HepG2 (cell line): ENCODE measurements around the gene SFTA2. TPM values are rescaled to one million over a fixed set of nuclear protein-coding genes. Genes with fewer than 3 reads are reported as not detected.

Source experiments
- ATAC-seq: fragments of 200-7000 bp; cut with Tn5 transposase; 3 replicates; pipeline ENCODE4 v1.9.1; 2020; ENCODE audit warnings: mild to moderate bottlenecking, moderate library complexity
- BruUV-seq: library from RNA; stranded (reverse); fragments of 400-500 nt; replicated peaks from 2 replicates; lab custom pipeline; 2021; lab: Mats Ljungman, UMichigan
- CTCF ChIA-PET: fragments of 300-600 bp; formaldehyde crosslinking; extraction: SDS; loops from one replicate; lab custom pipeline; 2021; ENCODE audit warnings: low total read pairs, inconsistent platforms, low intra/inter-chr PET ratio; lab: Yijun Ruan, JAX
- POLR2A ChIA-PET: fragments of 350-600 bp; sonication (Branson Sonifier 250); formaldehyde crosslinking; loops from one replicate; lab custom pipeline; 2020; ENCODE audit warnings: antibody characterized with exemption, inconsistent platforms; lab: Yijun Ruan, JAX
- DNase-seq: peaks from one replicate; pipeline ENCODE4 v3.0.0-alpha.2; 2015; ENCODE audit warnings: low spot score
- FAIRE-seq: peaks from 3 replicates; lab custom pipeline; 2011; peaks lifted over from hg19 to GRCh38; lab: Jason Lieb, UNC
- H2AFZ ChIP-seq: one replicate; pipeline ENCODE4 v1.6.1; 2011; ENCODE audit warnings: low read length, inconsistent platforms
- H3K27ac ChIP-seq: fragments of 300-600 bp; 3 replicates; pipeline ENCODE4 v1.8.0; 2011; ENCODE audit warnings: mixed run types, mild to moderate bottlenecking, mixed read lengths, low read length, inconsistent platforms; ENCODE audit not compliant: insufficient read depth; ENCODE audit errors: extremely low read length
- H3K27me3 ChIP-seq, 2 experiments: fragments of 200-600 bp in 1 of 2; 2 replicates in 1 of 2; 3 replicates in 1 of 2; pipeline versions ENCODE4 v1.6.0 to v1.8.0; 2011; ENCODE audit warnings: low read length in 2 of 2, mild to moderate bottlenecking in 2 of 2, moderate library complexity in 2 of 2, inconsistent platforms in 1 of 2; ENCODE audit not compliant: insufficient read depth in 2 of 2, control insufficient read depth in 1 of 2
- H3K36me3 ChIP-seq, 2 experiments: fragments of 200-600 bp in 1 of 2; replicated peaks in 1 of 2; 2 replicates in 1 of 2; 3 replicates in 1 of 2; pipeline versions ENCODE4 v1.5.1 to v1.8.0; 2011; ENCODE audit warnings: low read length in 2 of 2, inconsistent platforms in 1 of 2; ENCODE audit not compliant: insufficient read depth in 2 of 2, control insufficient read depth in 1 of 2
- H3K4me1 ChIP-seq: 2 replicates; pipeline ENCODE4 v1.5.1; 2012; ENCODE audit warnings: low read length, inconsistent platforms; ENCODE audit not compliant: insufficient read depth
- H3K4me2 ChIP-seq: 2 replicates; pipeline ENCODE4 v1.6.0; 2011; ENCODE audit warnings: low read depth, low read length, inconsistent platforms
- H3K4me3 ChIP-seq, 3 experiments: fragments of 200-600 bp in 1 of 3; sonication (generic), shearing (Covaris generic) in 1 of 3; replicated peaks in 1 of 3; 2 replicates each; pipeline ENCODE4 v1.5.1; 2011 to 2016; ENCODE audit warnings: low read length in 3 of 3, inconsistent platforms in 2 of 3, low read depth in 2 of 3, mild to moderate bottlenecking in 2 of 3, control low read depth in 1 of 3, mixed read lengths in 1 of 3; ENCODE audit not compliant: insufficient read depth in 1 of 3
- H3K79me2 ChIP-seq: one replicate; pipeline ENCODE4 v1.6.1; 2011; ENCODE audit warnings: low read length, inconsistent platforms; ENCODE audit not compliant: insufficient read depth
- H3K9ac ChIP-seq: 2 replicates; pipeline ENCODE4 v1.6.0; 2011; ENCODE audit warnings: mild to moderate bottlenecking, low read depth, low read length, inconsistent platforms; ENCODE audit not compliant: insufficient read depth
- H3K9me3 ChIP-seq: 2 replicates; pipeline ENCODE4 v1.5.1; 2012; ENCODE audit warnings: mild to moderate bottlenecking, low read length
- H4K20me1 ChIP-seq: 2 replicates; pipeline ENCODE4 v1.6.0; 2011; ENCODE audit warnings: inconsistent platforms, mild to moderate bottlenecking, low read length, moderate library complexity; ENCODE audit not compliant: insufficient read depth
- CREB1 ChIP-seq, 2 experiments: fragments of 450-650 bp in 1 of 2; IDR thresholded peaks; 2 replicates each; pipeline ENCODE4 v1.6.1; 2016 to 2017; ENCODE audit warnings: control low read depth in 1 of 2, mild to moderate bottlenecking in 1 of 2, missing compliant biosample characterization in 1 of 2, missing genetic modification characterization in 1 of 2
- HNF4A ChIP-seq: sonication (generic); formaldehyde crosslinking; IDR thresholded peaks from 2 replicates; pipeline ENCODE4 v1.4.0; 2020; ENCODE audit warnings: missing genetic modification reagents
- PAWR ChIP-seq: sonication (generic); formaldehyde crosslinking; IDR thresholded peaks from 2 replicates; pipeline ENCODE4 v1.4.0; 2020; ENCODE audit warnings: missing genetic modification reagents, mild to moderate bottlenecking, borderline replicate concordance
- PHB2 ChIP-seq: fragments of 450-650 bp; IDR thresholded peaks from 2 replicates; pipeline ENCODE4 v1.6.1; 2018; ENCODE audit not compliant: partially characterized antibody
- RXRA ChIP-seq: sonication (generic); formaldehyde crosslinking; IDR thresholded peaks from 2 replicates; pipeline ENCODE4 v1.5.1; 2020; ENCODE audit warnings: missing genetic modification reagents
- SMAD3 ChIP-seq: sonication (generic); formaldehyde crosslinking; IDR thresholded peaks from 2 replicates; pipeline ENCODE4 v1.4.0; 2020; ENCODE audit warnings: missing genetic modification reagents
- ZFAT ChIP-seq: sonication (generic); formaldehyde crosslinking; conservative IDR thresholded peaks from 2 replicates; pipeline ENCODE4 v1.8.1; 2023; ENCODE audit warnings: missing genetic modification reagents, inconsistent platforms
- ZSCAN31 ChIP-seq: sonication (generic); formaldehyde crosslinking; IDR thresholded peaks from 2 replicates; pipeline ENCODE4 v1.5.0; 2020; ENCODE audit warnings: low read depth, mild to moderate bottlenecking, missing genetic modification reagents
- WGBS: methylation state at CpG from one replicate; pipeline ENCODE4 v1.1.6; 2017; ENCODE audit warnings: low lambda C conversion rate; 5-methylcytosine and 5-hydroxymethylcytosine counted together
- in situ Hi-C: cut with HindIII; loops from 2 replicates; pipeline ENCODE4 v1.10.0; 2017; ENCODE audit warnings: low pct_unique_long_range_greater_than_20kb; ENCODE audit not compliant: extremely low pct_ligation_motif_present
- intact Hi-C: fragments of 100-400 bp; cut with micrococcal nuclease; formaldehyde crosslinking; loops from one replicate; pipeline ENCODE4 v1.10.0; 2022; ENCODE audit not compliant: unreplicated experiment
- polyA plus RNA-seq, 8 experiments: library from polyadenylated mRNA; depleted of rRNA in 3 of 8; stranded (reverse) in 7 of 8; unstranded in 1 of 8; fragments of >200 nt; fragmentation: Illumina TruSeq in 4 of 8; extraction: Trizol in 4 of 8; gene quantifications; 2 replicates each; pipeline versions ENCODE4 v1.2.1 to v1.2.3, GENCODE V29; 2011 to 2016; ENCODE audit warnings: low read depth in 4 of 8, missing spikeins in 1 of 8, mixed read lengths in 1 of 8; ENCODE audit not compliant: insufficient read depth in 1 of 8
- total RNA-seq, 5 experiments: library from RNA; depleted of rRNA; stranded (reverse); fragments of >200 nt; fragmentation: Illumina TruSeq; extraction: Trizol; gene quantifications; 2 replicates each; pipeline ENCODE4 v1.2.3, GENCODE V29; 2016; ENCODE audit warnings: low read depth in 1 of 5
- TF ChIP-seq, protein P1 (sequence below): sonication (generic); formaldehyde crosslinking; IDR thresholded peaks from 2 replicates; pipeline ENCODE4 v1.4.0; 2020; ENCODE audit warnings: missing genetic modification reagents, borderline replicate concordance
- TF ChIP-seq, protein P2 (sequence below): sonication (generic); formaldehyde crosslinking; conservative IDR thresholded peaks from 2 replicates; pipeline ENCODE4 v1.4.0; 2020; ENCODE audit warnings: missing genetic modification reagents
- TF ChIP-seq, protein P3 (sequence below): sonication (generic); formaldehyde crosslinking; IDR thresholded peaks from 2 replicates; pipeline ENCODE4 v1.8.0; 2022; ENCODE audit warnings: low read depth, missing genetic modification reagents
- TF ChIP-seq, protein P4 (sequence below): sonication (generic); formaldehyde crosslinking; IDR thresholded peaks from 2 replicates; pipeline ENCODE4 v1.4.0; 2020; ENCODE audit warnings: missing genetic modification reagents

Gene SFTA2
- total and polyA plus RNA-seq, 2 of the 13 experiments (the other 11 are each of a cell fraction or from before 2014, with no cell fraction given), result not detected

DNA sequence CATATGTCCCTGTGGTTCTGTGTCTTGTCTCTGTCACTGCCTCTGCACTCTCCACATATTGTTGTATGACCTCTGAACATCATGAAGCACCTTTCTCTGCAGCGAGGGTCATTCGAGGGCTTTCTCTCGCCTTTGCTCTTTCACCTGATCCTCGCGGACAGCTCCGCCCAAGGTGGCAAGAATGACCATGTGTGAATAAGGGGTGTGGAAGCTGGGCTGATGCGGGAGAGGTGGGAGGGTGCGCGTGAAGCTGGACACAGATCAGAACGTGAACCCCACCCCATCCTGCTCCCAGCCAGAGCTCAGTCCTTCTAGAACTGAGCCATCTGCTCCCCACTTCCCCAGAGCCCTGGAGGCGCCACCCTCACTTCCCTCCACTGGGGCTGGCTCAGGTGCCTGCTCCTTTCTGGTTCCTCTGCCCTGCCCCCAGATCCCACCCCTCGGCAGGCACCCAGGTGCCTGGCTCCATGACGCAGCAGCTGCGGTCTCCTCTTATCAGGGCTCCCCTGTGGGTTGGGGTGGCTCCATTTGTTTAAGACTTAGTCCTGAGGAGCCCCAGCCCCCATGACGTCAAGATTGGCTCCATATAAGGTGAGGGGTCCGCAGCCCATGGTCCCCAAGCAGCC lies 8.5 kb upstream of the SFTA2 start, which contains the start of gene MUCL3:
Gene MUCL3, plus strand, starts transcription at position 613 of the 626 bp plus-strand sequence. CDS start 27 bp downstream, outside the sequence.
- no peak within 1 kb of the TSS for H3K4me2 ChIP-seq
- no peak within 1 kb of the TSS for H3K9ac ChIP-seq
- CTCF ChIA-PET, result no interaction called here
- no peaks in the 10 kb centered on the region for H3K36me3 ChIP-seq
- peaks cover 18% of the 10 kb centered on the region for H3K4me1 ChIP-seq
- no peaks in the 10 kb centered on the region for H4K20me1 ChIP-seq
- no TSS peak for BruUV-seq
- H3K4me3 ChIP-seq, result no peak within 1 kb of the TSS
- no peaks in the 10 kb centered on the region for H3K9me3 ChIP-seq
- DNase-seq (no peak), FAIRE-seq (no peak), ATAC-seq (no peak)
- H3K27me3 ChIP-seq, result peaks cover 2 to 35% of the 10 kb centered on the region in 2 experiments; a peak in 4 of 5 replicates
- WGBS, result 5% methylated on average over 16 of the region's 16 CpGs
- H2AFZ ChIP-seq, result no peak within 1 kb of the TSS
- TF ChIP-seq, protein P1, sequence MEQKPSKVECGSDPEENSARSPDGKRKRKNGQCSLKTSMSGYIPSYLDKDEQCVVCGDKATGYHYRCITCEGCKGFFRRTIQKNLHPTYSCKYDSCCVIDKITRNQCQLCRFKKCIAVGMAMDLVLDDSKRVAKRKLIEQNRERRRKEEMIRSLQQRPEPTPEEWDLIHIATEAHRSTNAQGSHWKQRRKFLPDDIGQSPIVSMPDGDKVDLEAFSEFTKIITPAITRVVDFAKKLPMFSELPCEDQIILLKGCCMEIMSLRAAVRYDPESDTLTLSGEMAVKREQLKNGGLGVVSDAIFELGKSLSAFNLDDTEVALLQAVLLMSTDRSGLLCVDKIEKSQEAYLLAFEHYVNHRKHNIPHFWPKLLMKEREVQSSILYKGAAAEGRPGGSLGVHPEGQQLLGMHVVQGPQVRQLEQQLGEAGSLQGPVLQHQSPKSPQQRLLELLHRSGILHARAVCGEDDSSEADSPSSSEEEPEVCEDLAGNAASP (CRISPR knock-in tag), result peak; percentile 23; the same call in 1 of the 2 replicates
- TF ChIP-seq, protein P2, sequence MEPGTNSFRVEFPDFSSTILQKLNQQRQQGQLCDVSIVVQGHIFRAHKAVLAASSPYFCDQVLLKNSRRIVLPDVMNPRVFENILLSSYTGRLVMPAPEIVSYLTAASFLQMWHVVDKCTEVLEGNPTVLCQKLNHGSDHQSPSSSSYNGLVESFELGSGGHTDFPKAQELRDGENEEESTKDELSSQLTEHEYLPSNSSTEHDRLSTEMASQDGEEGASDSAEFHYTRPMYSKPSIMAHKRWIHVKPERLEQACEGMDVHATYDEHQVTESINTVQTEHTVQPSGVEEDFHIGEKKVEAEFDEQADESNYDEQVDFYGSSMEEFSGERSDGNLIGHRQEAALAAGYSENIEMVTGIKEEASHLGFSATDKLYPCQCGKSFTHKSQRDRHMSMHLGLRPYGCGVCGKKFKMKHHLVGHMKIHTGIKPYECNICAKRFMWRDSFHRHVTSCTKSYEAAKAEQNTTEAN (CRISPR knock-in tag), result no peak
- peak; percentile 33; the same call in 1 of the 2 replicates for TF ChIP-seq CREB1 (IDR thresholded peaks at IDR 0.05)
- TF ChIP-seq CREB1 (CRISPR knock-in tag; IDR thresholded peaks at IDR 0.05), result no peak
- no peak for TF ChIP-seq ZFAT (CRISPR knock-in tag)
- TF ChIP-seq ZSCAN31, result no peak
- TF ChIP-seq RXRA, result peak; percentile 30; the same call in 1 of the 2 replicates
- TF ChIP-seq PHB2, result no peak
- TF ChIP-seq, protein P3, sequence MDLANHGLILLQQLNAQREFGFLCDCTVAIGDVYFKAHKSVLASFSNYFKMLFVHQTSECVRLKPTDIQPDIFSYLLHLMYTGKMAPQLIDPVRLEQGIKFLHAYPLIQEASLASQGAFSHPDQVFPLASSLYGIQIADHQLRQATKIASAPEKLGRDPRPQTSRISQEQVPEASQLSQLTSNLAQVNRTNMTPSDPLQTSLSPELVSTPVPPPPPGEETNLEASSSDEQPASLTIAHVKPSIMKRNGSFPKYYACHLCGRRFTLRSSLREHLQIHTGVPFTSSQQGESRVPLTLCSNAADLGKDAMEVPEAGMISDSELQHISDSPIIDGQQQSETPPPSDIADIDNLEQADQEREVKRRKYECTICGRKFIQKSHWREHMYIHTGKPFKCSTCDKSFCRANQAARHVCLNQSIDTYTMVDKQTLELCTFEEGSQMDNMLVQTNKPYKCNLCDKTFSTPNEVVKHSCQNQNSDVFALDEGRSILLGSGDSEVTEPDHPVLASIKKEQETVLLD (CRISPR knock-in tag), result no peak
- TF ChIP-seq, protein P4, sequence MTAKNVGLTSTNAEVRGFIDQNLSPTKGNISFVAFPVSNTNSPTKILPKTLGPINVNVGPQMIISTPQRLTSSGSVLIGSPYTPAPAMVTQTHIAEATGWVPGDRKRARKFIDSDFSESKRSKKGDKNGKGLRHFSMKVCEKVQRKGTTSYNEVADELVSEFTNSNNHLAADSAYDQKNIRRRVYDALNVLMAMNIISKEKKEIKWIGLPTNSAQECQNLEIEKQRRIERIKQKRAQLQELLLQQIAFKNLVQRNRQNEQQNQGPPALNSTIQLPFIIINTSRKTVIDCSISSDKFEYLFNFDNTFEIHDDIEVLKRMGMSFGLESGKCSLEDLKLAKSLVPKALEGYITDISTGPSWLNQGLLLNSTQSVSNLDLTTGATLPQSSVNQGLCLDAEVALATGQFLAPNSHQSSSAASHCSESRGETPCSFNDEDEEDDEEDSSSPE, result no peak
- no peak for TF ChIP-seq SMAD3 (CRISPR knock-in tag)
- TF ChIP-seq PAWR, result no peak
- 0 out of 2 replicates have a peak, but pooled peaks have one; percentile 16 for TF ChIP-seq HNF4A (CRISPR knock-in tag)
- H3K79me2 ChIP-seq, result no peaks in the 10 kb centered on the region
- POLR2A ChIA-PET, result no interaction called here
- intact Hi-C loops, result no loop called here
- in situ Hi-C loops, result no loop called here
- no peak within 1 kb of the TSS for H3K27ac ChIP-seq
